Nasal cavity respiratory epithelium epithelial cell of viscerocranial mucosa (primary cell): Measurements from ENCODE around the gene GOLGA6L24. TPM values are rescaled to one million over a fixed set of nuclear protein-coding genes. Genes with fewer than 3 reads are reported as not detected.

Source experiments
- total RNA-seq: library from RNA; depleted of rRNA; stranded (reverse); fragments of >200 nt; gene quantifications from 2 replicates; pipeline ENCODE4 v1.2.3, GENCODE V29; 2014

The GOLGA6L24 gene, protein sequence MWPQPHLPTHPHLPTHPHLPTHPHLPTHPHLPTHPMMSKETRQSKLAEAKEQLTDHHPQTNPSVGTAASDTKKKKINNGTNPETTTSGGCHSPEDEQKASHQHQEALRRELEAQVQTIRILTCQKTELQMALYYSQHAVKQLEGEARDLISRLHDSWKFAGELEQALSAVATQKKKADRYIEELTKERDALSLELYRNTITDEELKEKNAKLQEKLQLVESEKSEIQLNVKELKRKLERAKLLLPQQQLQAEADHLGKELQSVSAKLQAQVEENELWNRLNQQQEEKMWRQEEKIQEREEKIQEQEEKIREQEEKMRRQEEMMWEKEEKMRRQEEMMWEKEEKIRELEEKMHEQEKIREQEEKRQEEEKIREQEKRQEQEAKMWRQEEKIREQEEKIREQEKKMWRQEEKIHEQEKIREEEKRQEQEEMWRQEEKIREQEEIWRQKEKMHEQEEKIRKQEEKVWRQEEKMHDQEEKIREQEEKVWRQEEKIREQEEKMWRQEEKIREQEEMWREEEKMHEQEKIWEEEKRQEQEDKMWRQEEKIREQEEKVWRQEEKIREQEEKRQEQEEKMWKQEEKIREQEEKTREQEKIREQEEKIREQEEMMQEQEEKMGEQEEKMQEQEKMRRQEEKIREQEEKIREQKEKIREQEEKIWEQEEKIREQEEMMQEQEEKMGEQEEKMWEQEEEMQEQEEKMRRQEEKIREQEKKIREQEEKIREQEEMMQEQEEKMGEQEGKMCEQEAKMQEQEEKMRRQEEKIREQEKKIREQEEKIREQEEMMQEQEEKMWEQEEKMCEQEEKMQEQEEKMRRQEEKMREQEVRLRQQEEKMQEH
- total RNA-seq = not detected in 2 replicates

GRCh38 chr15:28357984-28358383 is at the start of gene GOLGA6L24:
GOLGA6L24 (minus strand) TSS chr15:28358084; CDS start chr15:28358023, 61 bp downstream.

GRCh38 chr15:28378364-28378763 is 20.5 kb upstream of the GOLGA6L24 start, which contains the start of gene GOLGA8F:
GOLGA8F (plus strand) TSS chr15:28378664; CDS start chr15:28378762, 98 bp downstream.

GRCh38 chr15:28322129-28322588 is 35.7 kb downstream of the GOLGA6L24 start, which contains the start of gene HERC2:
HERC2 (minus strand) TSS chr15:28322179; CDS start chr15:28321433, 746 bp downstream.

Other genes starting within 250 kb of the GOLGA6L24 start
- gene HERC2, start 35.9 kb downstream of the GOLGA6L24 start, total RNA-seq = 38.3 and 73.7 TPM in 2 replicates
- gene GOLGA8F, start 20.6 kb upstream of the GOLGA6L24 start, total RNA-seq = under 0.01 and 0.21 TPM in 2 replicates
- 0.07 TPM in 1 of 2 replicates, not detected in the other for gene GOLGA8G, start 174.9 kb upstream of the GOLGA6L24 start, total RNA-seq
- gene GOLGA6L25, start 195.5 kb upstream of the GOLGA6L24 start, total RNA-seq = not detected in 2 replicates